B cell (primary cell): ENCODE measurements around the gene CCDC93.

Experiments
- CTCF ChIP-seq: fragments of 200-600 bp; IDR thresholded peaks from one replicate; pipeline ENCODE4 v1.8.0; 2022; ENCODE audit warnings: antibody characterized with exemption, mild to moderate bottlenecking
- EZH2 ChIP-seq: IDR thresholded peaks from 2 replicates; pipeline ENCODE4 v1.6.1; 2012; ENCODE audit warnings: borderline replicate concordance, low read depth, mild to moderate bottlenecking, moderate library complexity, low read length; ENCODE audit not compliant: insufficient read depth, poor library complexity, severe bottlenecking

- no peak for TF ChIP-seq CTCF
- TF ChIP-seq EZH2: no peak
These were observed 40.3 kb downstream of the CCDC93 start for GRCh38 chr2:117973498-117974082.
